HK-2 (cell line): ENCODE measurements around the gene SORCS2.

Experiments
- DNase-seq: peaks from one replicate; pipeline ENCODE4 v3.0.0-alpha.2; 2018; ENCODE audit not compliant: unreplicated experiment

The SORCS2 gene

DNA sequence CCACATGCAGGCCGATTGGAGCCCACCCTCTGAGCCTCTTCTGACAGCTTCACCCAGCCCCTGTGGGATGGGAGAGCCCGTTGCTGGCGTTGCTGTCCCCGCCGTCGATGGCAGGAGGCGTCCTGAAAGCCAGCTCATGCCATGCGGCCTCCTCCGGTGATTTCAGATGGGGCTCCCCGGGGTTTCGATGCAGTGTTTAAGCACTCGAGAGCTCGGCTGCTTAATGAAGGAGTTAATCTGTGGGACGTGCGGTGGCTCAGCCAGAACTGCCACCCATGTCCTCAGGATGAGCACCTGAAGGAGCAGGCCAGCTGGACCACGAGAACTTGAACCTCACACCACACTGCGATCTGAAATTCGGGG lies 95.6 kb downstream of the SORCS2 start:
- DNase-seq, result no peak

DNA sequence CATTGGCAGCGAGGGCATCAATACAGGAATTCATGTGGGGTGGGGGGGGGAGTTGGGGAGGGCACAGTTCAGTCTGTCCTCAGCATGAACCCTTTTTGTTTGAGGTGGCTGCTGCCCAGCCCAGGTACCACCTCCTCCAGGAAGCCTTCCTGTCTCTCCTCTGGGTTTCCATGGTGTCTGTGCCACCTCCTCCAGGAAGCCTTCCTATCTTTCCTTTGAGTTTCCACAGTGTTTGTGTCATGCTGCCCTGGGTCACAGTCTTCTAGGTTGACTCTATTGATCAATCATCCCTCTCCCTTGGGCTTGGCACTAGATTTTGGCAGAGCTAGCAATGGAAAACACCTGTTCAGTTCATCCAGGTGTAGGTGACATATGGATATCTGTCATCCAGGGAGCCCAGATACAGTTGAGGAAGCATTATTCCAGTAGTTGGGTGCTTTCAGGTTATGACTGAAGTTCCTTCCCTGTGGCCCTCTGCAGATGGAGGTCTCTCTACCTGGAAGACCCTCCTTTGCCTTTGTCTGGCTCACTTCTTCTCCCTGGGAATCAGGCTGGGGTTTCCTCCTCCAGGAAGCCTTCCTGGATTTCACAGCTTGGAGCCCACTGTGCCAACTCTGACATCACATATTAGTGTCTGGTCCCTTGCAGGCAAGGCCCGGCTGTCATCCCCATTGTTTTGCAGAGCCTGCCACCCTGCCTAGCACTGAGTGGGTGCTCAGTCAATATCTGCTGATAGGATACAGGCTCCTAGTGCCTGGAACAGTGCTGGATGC lies 96.6 kb downstream of the SORCS2 start:
- no peak for DNase-seq

DNA sequence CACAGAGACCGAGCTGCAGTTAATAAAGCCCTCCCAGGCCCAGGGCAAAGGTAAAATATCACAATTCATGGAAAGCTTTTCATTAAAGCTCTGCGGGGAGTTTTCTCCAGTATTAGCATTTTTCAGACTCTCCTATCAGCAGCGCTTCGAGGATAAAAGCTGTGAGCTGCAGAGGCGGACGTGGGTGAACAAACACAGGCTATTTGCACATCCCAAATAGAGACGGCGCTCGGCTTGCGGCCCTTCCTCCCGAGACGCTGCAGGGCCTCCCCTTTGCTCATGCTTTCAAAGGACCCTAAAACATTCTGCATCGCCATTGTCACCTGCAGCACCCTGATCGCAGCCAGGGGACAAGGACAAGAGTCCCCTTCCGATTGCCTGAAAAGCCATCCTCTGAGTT lies 97.3 kb downstream of the SORCS2 start:
- no peak for DNase-seq

DNA sequence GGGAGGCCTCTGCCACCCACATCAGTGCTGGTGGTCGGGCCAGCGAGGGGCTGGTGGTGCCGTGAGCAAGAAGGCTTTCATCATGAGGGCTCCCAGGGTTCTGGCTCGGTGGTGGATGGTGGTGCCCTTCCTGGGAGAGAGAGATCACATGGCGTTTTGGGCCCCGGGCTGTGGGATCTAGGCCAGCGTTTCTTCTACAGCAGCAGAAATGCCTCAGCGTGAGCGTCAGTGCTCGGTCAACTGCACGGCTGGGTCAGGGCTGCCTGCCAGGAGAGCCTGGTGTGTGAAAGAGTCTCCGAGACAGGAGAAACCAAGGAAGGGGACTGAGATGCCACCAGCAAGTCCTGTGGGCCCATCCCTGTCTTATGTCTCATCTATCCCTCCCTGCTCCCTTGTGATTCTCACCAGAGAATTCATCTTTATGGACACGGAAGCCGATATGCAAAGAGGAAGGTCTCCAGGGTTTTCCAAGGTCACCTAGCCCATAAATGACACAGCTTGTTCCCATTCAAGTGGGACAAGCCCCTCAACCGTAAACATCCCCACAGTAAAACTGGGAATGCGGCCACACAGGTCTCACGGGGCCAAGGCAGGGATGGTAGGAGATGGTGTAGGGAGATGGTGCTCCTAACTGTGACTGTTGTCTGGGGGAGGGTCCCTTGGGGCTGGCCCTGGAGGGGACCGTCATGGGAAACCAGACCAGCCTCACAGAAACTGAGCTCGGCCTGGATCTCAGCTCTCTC lies 99.2 kb downstream of the SORCS2 start:
- DNase-seq, result no peak

DNA sequence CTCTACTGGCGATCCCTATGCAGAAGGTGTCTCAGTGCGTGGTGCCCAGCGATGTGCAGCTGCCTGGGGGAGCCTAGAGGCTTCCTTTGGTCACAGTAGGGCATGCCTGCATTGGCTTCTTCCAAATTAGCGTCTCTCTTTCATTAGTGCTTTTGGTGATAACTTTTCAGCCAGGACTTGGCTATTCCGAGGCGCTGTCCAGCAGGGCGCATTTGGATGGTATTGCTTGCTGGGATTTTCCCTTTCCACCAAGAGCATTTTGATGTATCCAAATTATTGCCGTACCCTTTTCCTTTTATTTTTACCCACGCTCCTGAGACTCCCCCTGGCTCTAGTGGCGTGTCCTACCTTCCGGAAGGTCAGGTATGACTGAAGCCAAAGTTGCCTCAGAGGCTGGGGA lies 101.4 kb downstream of the SORCS2 start:
- DNase-seq, result no peak

DNA sequence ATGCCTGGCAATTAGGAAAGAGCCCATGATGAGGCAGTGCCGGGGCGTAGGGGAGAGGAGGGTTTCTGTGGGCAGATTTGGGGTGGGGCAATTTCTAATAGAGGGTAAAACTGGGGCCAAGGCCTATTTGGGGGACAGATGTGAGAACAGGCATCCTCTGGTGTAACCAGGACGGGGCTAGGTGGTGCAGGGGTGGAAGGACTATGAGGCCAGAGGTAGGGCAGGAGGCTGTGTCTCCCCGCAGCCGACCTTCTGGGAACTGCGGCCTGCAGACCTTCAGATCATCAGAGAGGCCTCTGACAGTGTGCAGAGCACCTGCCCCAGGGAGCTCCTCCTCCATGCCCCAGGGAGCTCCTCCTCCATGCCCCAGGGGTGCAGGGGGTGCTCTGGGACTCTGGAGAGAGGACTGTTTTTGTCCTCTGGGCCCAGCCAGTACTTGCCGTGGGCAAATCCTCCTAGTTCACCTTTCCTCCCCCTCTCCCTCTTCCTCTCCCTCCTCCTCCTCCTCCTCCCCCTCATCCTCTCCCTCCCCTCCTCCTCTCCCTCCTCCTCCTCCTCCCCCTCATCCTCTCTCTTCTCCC lies 101.9 kb downstream of the SORCS2 start:
- DNase-seq, result no peak

DNA sequence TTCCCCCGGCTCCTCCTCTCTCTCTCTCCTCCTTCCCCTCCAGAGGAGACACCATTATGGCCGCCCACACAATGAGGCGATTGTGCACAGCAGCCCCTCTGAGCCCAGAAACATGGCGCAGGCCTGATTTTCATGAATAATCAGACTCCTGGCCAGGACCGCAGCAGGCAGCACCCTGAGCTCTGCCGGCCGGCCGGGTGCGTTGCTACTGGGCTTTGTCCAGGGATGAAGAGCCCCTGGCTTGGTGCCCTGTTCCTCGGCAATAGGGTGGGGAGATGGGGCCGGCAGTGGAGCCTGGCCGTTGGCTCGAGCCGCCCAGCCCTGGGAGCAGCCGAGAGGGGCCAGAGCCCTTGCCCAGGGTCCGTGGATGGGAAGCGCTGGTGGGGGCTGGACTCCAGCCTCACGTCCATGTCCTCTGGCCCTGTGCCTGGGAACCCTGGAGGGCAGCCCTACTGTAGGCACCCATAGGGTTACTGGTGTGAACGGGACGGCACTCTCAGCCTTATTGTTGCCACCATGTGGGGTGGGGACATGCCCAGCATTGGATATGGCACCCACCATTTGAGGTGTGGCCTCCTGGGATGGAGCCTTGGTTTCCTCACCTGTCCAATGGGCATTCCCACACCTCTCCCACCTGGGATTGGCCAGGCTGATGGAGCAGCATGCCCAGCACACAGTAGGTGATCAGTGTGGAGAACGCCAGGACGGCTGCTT lies 103.0 kb downstream of the SORCS2 start:
- no peak for DNase-seq

DNA sequence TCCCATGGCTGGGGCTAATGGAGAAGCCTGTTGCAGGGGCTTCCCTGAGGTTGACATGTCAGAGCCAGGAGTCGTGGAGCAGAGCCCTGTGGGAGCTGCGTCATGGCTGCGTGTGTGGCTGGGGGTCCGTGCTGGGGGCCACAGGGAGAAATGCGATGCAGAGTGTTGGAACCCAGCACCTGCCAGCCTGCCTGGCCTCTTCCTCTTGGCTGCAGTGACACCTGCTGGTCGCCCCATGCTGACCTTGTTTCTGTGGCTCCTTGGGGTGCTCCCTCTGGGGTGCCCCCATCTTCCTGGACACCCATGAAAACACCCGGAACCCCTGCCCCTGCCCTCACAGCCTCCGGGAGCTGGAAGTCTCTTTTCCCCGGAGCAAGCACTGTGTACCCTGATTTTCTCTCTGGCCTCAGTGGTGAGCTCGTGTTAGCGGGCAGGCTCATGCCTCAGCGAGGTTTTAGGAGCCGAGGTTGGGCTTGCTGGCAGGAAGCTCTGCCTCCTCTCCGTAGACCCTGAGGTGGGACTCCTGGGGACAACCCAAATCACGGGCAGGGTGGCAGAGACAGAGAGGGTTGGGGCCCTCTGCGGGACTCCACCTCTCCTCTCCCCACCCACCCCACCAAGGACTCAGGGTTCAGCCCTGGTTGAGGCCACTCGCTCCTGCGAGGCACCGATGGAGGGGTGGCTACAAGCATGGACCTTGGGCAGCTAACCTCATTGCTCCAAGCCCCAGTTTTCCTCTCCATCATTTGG lies 103.7 kb downstream of the SORCS2 start:
- peak; percentile 11 for DNase-seq

DNA sequence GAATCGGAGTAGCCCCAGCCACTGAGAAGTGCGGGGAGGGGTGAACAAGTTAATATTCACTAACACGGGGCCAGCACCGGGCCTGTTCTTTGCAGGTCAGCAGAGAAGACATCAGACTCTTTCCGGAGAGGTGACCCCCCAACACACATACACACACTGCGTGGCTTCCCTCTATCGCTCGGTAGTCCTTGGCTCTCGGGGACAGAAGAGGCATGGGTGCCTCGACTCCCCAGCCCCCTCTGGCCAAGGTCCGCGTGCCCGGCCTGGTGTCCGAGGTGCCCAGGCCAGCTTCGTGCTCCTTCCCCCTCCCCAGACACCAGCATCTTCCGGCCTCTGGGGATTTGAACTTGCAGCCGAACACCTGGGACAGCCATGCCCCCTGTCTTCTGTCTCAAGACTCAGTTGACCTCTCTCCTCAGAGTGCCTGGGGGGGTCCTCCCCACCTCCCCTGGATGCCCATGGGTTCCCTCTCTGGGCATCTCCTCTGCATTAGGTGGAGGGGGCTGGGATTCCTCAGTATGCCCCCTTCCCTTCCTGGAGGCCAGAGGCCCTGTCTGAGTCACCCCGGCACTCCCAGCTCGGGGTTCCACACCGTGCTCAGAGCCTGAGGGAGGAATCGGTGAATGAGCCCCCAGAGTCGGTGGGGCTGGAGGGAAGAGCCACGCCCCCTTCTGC lies 104.5 kb downstream of the SORCS2 start:
- no peak for DNase-seq

DNA sequence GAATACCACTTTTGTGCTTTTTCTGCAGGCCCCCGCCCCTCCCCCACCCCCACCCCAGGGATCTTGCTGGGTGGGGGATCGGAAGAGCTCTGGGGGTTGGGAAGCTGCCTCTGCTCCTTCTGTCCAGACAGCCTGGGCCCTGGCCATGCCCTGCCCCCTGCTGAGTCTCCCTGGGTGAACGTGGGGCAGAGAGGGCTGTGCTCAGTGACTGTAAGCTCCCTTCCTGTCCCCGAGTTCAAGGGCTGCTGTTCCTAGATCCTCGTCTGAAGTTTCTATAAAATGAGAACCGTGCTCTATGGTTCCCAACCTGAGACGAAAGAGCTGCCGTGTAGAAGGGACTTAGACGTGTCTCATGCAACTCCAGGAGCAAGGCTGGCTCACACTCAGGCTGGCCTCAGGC lies 105.0 kb downstream of the SORCS2 start:
- no peak for DNase-seq

DNA sequence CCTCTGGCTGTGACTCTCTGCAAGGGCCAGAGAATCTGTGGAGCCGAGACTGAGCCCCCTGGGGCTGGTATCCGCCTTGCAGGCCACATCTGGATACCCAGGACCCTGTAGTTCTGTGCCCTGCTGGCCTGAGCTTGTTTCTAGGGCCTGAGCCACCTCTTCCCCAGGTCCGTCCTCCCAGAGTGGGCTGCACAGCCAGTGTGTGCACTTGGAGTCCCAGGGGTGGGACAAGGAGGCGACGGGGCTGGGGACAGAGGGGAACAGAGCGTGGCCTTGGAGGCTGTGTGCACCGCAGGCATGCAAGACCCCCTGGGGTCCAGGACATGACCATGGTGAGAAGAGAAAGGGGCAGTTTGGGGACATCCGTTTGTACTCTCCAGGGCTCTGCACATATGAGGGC lies 105.5 kb downstream of the SORCS2 start:
- no peak for DNase-seq

DNA sequence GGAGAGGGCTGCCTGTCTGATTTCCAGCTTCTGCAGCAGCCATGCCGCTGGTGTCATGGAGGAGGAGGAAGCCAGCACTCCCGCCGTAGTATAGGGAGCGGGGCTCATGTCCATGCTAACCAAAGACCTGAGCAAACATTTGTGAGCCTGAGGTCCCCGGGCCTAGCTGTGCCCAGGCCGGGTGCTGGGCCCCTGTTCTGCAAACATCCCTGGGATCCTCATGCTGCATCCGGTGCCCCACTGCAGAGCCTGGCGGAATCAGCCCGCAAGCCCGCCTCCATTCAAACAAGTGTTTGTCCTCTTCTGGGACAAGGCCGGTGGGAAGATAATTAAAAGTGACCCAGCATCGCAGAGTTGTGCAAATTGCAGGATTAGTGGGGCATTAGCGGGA lies 106.3 kb downstream of the SORCS2 start:
- no peak for DNase-seq

DNA sequence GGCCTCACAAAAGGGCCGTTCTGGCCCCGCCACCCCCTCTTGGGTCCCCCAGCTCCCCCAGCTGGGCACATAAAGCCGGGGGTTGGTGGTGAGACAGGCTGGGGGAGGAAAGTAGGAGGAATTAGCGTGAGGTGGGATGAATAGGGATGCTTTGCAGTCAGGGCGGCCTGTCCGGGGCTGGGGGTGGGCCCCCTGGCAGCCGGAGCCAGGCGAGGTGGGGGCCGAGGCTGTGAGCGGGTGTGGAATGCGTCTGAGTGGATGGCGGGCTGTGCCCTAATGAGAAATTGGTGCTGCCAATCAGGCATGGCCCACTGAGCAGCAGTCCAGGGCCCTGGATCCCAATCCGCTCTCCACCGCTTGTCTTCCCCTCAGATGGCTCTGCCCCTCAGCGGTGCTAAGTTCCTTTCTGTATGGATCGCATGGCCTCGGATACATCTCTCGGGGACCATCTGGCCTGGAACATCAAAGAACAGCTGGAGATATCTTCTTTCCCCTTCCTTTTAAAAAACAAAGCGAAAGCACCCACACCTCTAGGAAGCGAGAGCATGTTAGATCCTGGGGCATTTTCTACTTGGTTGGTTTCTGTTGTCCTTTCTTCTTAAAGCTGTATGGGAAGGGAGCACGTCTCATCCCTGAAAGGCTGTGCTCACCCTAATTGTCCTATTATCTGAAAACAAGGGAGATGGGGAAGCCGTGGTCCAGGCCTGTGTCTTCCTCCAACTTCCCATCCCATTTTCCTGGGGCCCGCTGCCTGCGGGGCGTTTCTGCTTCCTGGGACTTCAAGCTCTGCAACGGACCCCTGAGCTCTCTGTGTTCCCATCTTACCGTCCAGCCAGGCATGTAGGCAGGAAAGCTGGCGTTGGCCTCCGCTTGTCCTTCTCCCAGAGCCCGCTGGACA lies 106.9 kb downstream of the SORCS2 start:
- no peak for DNase-seq

DNA sequence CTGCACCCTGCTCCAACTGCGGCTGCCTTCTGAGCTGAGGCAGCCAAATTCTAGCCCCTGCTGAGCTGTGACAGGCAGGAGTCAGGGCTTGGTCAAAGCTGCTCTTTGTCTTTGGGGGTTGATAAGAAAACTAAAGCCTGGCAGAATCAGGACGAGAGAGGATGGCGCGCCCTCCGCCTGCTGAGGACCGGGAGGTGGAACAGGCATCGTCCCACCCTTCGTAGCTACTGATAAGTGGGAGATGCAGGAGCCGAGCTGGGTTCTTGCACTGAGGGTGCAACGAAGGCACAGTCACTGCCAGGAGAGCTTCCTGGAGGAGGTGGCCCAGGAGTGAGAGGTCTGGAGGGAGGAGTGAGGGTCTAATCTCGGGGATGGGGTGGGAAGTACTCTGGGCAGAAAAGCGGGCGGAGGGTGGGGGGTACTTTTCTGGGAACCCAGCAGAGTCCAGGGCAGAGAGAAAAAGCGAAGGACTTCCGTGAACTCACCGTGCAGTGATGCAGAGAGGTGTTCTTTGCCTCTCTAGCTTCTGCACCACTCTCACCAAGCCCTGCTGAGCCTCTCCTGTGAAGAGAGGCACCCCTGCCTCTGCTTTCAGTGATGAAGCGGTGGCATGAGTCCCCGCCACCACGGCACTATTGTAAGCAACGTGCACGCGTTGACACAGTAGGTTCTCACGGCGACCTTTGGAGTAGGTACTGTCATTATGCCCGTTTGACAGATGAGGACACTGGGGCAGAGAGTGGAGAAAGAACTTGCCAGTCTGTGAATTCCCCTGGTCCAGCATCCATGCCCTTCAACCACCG lies 107.8 kb downstream of the SORCS2 start:
- no peak for DNase-seq

DNA sequence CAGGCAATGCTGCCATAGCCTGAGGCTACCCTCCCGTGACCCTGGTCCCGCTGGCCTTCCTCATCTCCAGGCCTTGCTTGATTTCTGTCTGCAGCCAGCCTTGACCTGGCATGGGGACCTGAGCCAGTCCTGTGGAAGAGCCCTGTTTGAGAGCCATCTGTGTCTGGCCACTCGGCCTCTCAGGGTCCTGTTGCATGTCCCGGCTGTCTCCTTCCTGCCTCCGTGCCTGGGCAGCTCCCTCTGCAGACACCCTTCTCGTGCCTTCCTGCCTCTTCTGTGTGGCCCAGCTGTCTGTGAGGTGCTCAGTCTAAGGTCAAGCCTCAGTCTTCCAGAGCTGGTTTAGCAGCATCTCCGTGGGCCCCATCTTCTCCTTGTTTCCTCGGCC lies 108.4 kb downstream of the SORCS2 start:
- DNase-seq, result no peak

DNA sequence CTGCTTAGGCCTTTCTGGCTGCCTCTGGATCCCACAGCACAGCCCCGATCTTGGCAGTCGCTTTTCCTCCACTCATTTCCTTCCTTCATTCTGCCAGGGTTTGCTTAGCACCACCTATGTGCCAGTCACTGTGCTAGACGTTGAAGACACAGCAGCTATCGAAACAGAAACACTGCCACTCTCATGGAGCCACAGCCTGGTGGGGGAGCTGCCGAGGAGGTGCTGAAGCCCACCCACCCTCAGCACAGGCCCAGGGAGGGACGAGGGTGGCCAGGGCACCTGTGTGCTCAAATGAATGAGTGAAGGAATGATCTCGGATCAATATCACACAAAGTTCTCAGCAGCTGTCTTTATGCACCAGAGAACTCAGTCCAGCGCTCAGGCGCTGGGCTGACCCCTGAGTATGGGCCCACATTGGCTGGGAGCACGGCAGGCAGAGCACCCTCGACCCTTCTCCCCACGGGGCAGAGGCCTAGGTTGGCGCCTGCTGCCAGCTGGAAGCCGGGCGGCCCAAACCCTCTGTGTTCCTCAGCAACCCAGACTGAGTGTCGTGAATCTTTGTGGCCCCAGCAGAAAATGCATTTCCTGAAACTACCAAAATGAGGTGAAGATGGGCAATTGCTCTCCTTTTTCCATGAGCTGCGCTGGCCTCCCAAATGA lies 108.9 kb downstream of the SORCS2 start:
- no peak for DNase-seq

DNA sequence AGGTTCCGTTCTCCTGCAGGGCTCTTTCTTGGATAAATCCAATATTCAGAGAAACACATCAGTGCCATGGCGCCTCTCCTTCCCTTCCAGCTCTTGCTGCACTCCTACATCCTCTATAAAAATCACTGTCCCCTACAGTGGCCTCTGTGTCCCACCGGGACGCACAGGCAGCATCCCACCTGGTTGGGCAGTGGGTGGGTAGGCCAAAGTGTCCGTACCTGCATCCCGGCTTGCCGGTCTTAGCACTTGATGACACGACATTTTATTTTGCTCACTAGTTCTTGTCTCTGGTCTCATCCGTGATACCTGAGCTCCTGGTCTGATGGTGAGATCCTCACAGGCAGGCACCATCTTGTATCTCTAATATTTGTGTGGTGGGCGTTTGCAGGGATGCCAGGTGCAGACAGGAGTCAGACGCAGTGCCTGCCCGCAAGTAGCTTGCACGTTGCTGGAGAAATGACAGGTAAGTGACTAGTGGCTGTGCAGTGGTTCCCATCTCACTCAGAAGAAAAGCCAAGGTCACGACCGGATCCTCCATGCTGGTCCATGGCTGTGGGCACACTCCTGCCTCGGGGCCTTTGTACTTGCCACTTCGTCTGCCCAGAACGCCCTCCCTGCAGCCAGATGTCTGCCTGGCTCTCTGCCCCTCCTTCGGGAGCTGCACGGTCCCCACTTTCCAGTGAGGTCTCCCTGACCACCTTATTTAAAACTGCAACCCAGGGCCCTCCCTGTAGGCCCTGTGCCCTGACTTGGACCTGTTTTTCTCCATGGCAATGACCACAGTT lies 109.7 kb downstream of the SORCS2 start:
- no peak for DNase-seq

DNA sequence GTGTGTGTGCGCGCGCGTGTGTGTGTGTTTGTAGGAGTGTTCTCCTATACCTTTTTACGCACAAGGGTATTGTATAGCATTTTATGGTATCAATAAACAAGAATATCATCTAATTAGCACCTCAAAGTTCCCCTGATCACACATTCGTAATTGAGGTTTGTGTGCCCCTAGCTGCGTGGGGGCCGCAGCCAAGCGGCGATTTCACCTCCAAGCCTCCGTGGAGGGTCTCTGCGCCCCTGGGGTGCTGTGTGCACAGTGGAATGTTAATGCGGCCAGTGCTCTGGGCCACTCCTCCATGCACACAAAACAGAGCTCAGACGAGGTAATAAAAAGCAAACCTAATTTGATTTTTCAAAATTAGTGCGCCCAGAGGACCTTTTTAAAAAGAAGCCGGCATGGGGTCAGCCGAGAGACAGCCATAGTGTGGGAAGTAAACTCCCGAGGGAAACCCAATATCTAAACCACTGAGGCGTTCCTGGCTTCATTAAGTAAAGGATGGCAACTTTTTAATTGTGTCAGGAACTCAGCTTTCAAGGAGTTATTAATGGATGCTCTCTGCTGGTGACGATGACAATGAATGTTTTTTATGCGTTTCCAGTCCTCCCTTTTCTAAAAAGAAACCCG lies 110.6 kb downstream of the SORCS2 start:
- DNase-seq, result no peak
